ENCODE data around the gene REXO4. TPM values are rescaled to one million over a fixed set of nuclear protein-coding genes. Genes with fewer than 3 reads are reported as not detected.
"Not testable (repeated sequence)": the region's sequence is repeated elsewhere in the genome, so short reads cannot be mapped to it uniquely, and the experiment has no call there.

The REXO4 gene
- polyA plus RNA-seq, 1 experiment = 24.0 TPM

GRCh38 chr9:133396952-133397351 lies 20.9 kb downstream of the REXO4 start:
- ChIA-PET POLR2A (no interaction called here), CTCF (interaction anchor here (1.4 kb wide), 2 partner anchors 11 to 99 kb away, joined by 4 to 5 read pairs; no protein-coding TSS in a partner anchor)
- Histone ChIP-seq H3K4me3 (ENCODE audit: low read depth, low read length) (no peak overlapping the region), H3K36me3 (ENCODE audit: control insufficient read depth, insufficient read depth, low read length) (peaks cover 3% of the 10 kb centered on the region; the same call in 1 of the 2 replicates), H3K27me3 (ENCODE audit: control insufficient read depth, insufficient read depth, low read length) (peaks cover 13% of the 10 kb centered on the region)
- DNase-seq (ENCODE audit: low read depth) = no peak
- peak; percentile 44 for TF ChIP-seq CTCF (IDR thresholded peaks at IDR 0.05; ENCODE audit: insufficient read depth, low read depth, low read length)

- Histone ChIP-seq H3K36me3 (ENCODE audit: control insufficient read depth, insufficient read depth, low read length) (no peaks in the 10 kb centered on the region), H3K4me3 (ENCODE audit: low read depth, low read length) (no peak overlapping the region), H3K27me3 (ENCODE audit: control insufficient read depth, insufficient read depth, low read length) (peaks cover 13% of the 10 kb centered on the region)
- no peak for DNase-seq (ENCODE audit: low read depth)
- no peak for TF ChIP-seq CTCF (IDR thresholded peaks at IDR 0.05; ENCODE audit: insufficient read depth, low read depth, low read length)
- CTCF ChIA-PET = interaction anchor here (0.9 to 1.7 kb wide), 2 partner anchors 8 to 89 kb away, joined by 3 to 5 read pairs; no protein-coding TSS in a partner anchor
- POLR2A ChIA-PET = no interaction called here
Observed at GRCh38 chr9:133394687-133395271, 23.0 kb downstream of the REXO4 start.

GRCh38 chr9:133393399-133393798 lies 24.4 kb downstream of the REXO4 start:
- no peak overlapping the region for H3K4me3 ChIP-seq (ENCODE audit: low read depth, low read length)
- CTCF ChIA-PET = no interaction called here

GRCh38 chr9:133392308-133392707 lies 25.5 kb downstream of the REXO4 start:
- H3K27me3 ChIP-seq (ENCODE audit: control insufficient read depth, insufficient read depth, low read length); H3K36me3 ChIP-seq (ENCODE audit: control insufficient read depth, insufficient read depth, low read length); CTCF ChIA-PET; H3K4me3 ChIP-seq (ENCODE audit: low read depth, low read length); DNase-seq (ENCODE audit: low read depth); POLR2A ChIA-PET: not testable (repeated sequence)

More at GRCh38 chr9:133393399-133393798, 24.4 kb downstream of the REXO4 start:
- H3K36me3 ChIP-seq (ENCODE audit: control insufficient read depth, insufficient read depth, low read length) = no peaks in the 10 kb centered on the region
- DNase-seq (ENCODE audit: low read depth) = no peak
- POLR2A ChIA-PET = no interaction called here
- H3K27me3 ChIP-seq (ENCODE audit: control insufficient read depth, insufficient read depth, low read length) = peaks cover 13% of the 10 kb centered on the region
- TF ChIP-seq CTCF (IDR thresholded peaks at IDR 0.05; ENCODE audit: insufficient read depth, low read depth, low read length) = no peak

- H3K36me3 ChIP-seq (ENCODE audit: control insufficient read depth, insufficient read depth, low read length); CTCF ChIA-PET: not testable (repeated sequence)
Observed at GRCh38 chr9:133391449-133391848, 26.4 kb downstream of the REXO4 start.

GRCh38 chr9:133390713-133391112 lies 27.1 kb downstream of the REXO4 start:
- DNase-seq (ENCODE audit: low read depth) = no peak
- ChIA-PET CTCF (interaction anchor here (0.6 kb wide), 1 partner anchor 213 kb away, joined by 3 read pairs; no protein-coding TSS in a partner anchor), POLR2A (no interaction called here)
- peaks cover 5% of the 10 kb centered on the region for H3K27me3 ChIP-seq (ENCODE audit: control insufficient read depth, insufficient read depth, low read length)
- TF ChIP-seq CTCF (IDR thresholded peaks at IDR 0.05; ENCODE audit: insufficient read depth, low read depth, low read length) = no peak
- H3K4me3 ChIP-seq (ENCODE audit: low read depth, low read length) = no peak overlapping the region
- no peaks in the 10 kb centered on the region for H3K36me3 ChIP-seq (ENCODE audit: control insufficient read depth, insufficient read depth, low read length)

More at GRCh38 chr9:133391449-133391848, 26.4 kb downstream of the REXO4 start:
- H3K27me3 ChIP-seq (ENCODE audit: control insufficient read depth, insufficient read depth, low read length); DNase-seq (ENCODE audit: low read depth); H3K4me3 ChIP-seq (ENCODE audit: low read depth, low read length); POLR2A ChIA-PET: not testable (repeated sequence)
